Measurements from ENCODE around the gene PRG3. TPM values are rescaled to one million over a fixed set of nuclear protein-coding genes. Genes with fewer than 3 reads are reported as not detected.

The PRG3 gene
- total and polyA plus RNA-seq, 9 of the 15 experiments (the other 6 are each of a cell fraction or from before 2014, with no cell fraction given), result 0.18 to 0.55 (median 0.38) TPM; not detected in 6

GRCh38 chr11:57373146-57373545 lies 7.8 kb downstream of the PRG3 start:
- FAIRE-seq (no peak), DNase-seq (ENCODE audit: extremely low read depth in 1 of 4, low spot score in 3 of 4) (no peak), ATAC-seq (no peak)
- peaks cover 6 to 7% of the 10 kb centered on the region in 2 experiments; a peak in 1 of 5 replicates for H3K27me3 ChIP-seq (ENCODE audit: control insufficient read depth in 2 of 2, insufficient read depth in 2 of 2, low read length in 2 of 2)
- H3K9ac ChIP-seq (ENCODE audit: insufficient read depth in 1 of 2, low read depth in 2 of 2, low read length in 2 of 2), result no peak overlapping the region
- no peaks in the 10 kb centered on the region for H3K79me2 ChIP-seq (ENCODE audit: control insufficient read depth, insufficient read depth, low read length)
- no peak overlapping the region for H3K27ac ChIP-seq (ENCODE audit: extremely low read depth, low read depth, low read length)
- 9% methylated on average over 3 of the region's 3 CpGs for WGBS (ENCODE audit: insufficient coverage, low coverage, missing lambda C conversion rate)
- peaks cover 8 to 16% of the 10 kb centered on the region in 2 experiments; a peak in 4 of 5 replicates for H3K4me1 ChIP-seq (replicated peaks in 1 of 2; ENCODE audit: control insufficient read depth in 2 of 2, insufficient read depth in 2 of 2, low read length in 2 of 2)
- in situ Hi-C loops (cut with MboI), result no loop called here
- H2AFZ ChIP-seq (ENCODE audit: low read depth, low read length), result no peak overlapping the region
- no peaks in the 10 kb centered on the region for H3K9me1 ChIP-seq (ENCODE audit: control insufficient read depth, insufficient read depth, low read length)
- intact Hi-C loops (cut with micrococcal nuclease), result no loop called here
- H3K9me3 ChIP-seq (replicated peaks; ENCODE audit: control insufficient read depth, insufficient read depth, low read depth, low read length), result no peaks in the 10 kb centered on the region
- no peak overlapping the region for H3K4me2 ChIP-seq (ENCODE audit: insufficient read depth, low read length)
- no peak overlapping the region for H3K4me3 ChIP-seq
- POLR2A ChIA-PET, result interaction anchor here (1.1 to 2.0 kb wide), 3 partner anchors 10 to 16 kb away, joined by 3 to 5 read pairs (median 3); no protein-coding TSS in a partner anchor
- BruUV-seq (replicated peaks), result no TSS peak
- no peaks in the 10 kb centered on the region for H4K20me1 ChIP-seq (replicated peaks; ENCODE audit: control insufficient read depth, insufficient read depth, low read length)
- CTCF ChIA-PET (ENCODE audit: low intra/inter-chr PET ratio), result no interaction called here
- no peaks in the 10 kb centered on the region for H3K36me3 ChIP-seq (ENCODE audit: control insufficient read depth, insufficient read depth, low read length)
- TF ChIP-seq ID3 (CRISPR knock-in tag; IDR thresholded peaks at IDR 0.05) (no peak), ID3 (tag; IDR thresholded peaks at IDR 0.05) (no peak), POLR2G (IDR thresholded peaks at IDR 0.05; ENCODE audit: low read depth, low read length) (no peak), ZNF3 (CRISPR knock-in tag; IDR thresholded peaks at IDR 0.05) (no peak), NFXL1 (CRISPR knock-in tag; IDR thresholded peaks at IDR 0.05) (no peak), PURB (CRISPR knock-in tag; IDR thresholded peaks at IDR 0.05; ENCODE audit: low read depth) (no peak), RB1 (IDR thresholded peaks at IDR 0.05; ENCODE audit: low read depth) (no peak), ZNF644 (tag; IDR thresholded peaks at IDR 0.05; ENCODE audit: low read depth) (no peak), CBFA2T2 (conservative IDR thresholded peaks at IDR 0.05) (no peak), EGR1 (conservative IDR thresholded peaks at IDR 0.05) (no peak), MNT (conservative IDR thresholded peaks at IDR 0.05) (no peak), BRF1 (IDR thresholded peaks at IDR 0.05; ENCODE audit: borderline replicate concordance, extremely low read depth, insufficient read length) (no peak), KAT2B (IDR thresholded peaks at IDR 0.05; ENCODE audit: low read depth, low read length) (no peak)

Data from K562 (cell line).